ENCODE measurements around the gene FREM3. TPM values are rescaled to one million over a fixed set of nuclear protein-coding genes. Genes with fewer than 3 reads are reported as not detected.

FREM3 gene
- not detected for total RNA-seq

DNA sequence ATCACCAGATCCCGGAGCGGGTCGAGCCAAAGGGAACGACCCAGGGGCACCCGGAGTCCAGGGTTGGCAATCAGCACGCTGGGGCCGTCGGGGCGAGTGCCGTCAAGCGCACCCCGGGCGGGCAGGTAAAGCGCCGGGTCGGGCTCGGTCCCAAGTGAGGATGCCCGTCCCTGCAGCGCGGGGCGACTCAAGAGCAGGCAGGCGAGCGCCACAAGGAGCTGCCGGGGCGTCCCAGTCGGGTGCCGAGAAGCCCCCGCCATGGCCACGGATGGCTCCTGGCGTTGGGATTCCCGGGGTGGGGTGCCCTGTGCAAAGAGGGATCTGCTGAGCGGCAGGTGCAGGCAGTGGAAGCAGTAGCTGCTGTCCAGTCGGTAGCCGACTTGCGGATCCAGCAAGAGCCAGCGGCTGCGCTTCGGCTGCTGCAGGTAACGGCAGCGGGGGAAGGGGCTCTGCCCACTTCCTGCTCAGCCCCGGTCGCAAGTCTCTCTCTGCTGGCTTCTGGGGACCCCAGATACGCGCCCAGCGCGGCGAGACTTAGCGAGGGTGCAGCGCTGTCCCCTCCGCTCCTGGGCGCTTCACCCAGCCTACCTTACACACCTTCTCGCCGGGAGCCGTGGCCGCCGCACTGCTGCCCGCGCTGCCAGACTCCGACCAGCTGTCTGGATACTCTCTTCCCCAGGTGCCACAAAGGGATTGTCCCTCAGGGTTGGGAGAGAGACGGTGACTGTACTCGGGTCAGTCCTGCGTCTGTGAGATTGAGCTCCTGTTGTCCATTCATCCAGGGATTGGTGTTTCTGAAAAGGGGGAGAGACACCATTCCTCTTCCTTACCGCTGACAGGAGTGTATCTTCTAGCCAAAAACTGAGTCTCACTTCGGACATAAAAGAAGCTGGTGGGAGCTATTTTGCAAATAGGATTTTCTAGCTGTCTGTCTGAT, at the start of gene FREM3:
Gene FREM3, minus strand, starts transcription at position 260 of the 937 bp plus-strand sequence. Its CDS starts 0 bp downstream, at position 260.
- TF ChIP-seq CTCF (IDR thresholded peaks at IDR 0.05; ENCODE audit: low read depth), result no peak

DNA sequence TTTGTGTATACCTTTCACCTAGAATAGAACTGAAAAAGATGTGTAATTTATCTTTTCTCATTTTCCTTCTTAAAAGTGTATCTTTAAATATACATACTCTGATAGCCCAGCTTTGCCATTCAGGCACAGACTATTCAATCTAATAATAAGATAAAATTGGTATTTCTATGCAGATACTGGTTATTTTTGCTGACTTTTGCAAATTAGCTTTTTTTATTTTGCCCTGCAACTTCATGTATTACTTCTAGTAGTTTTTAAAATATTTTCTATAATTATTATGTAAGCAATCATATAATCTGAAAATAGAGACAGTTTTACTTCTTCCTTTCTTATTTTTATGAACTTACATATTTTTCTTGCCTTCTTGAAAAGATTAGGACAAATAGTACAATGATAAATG, 45.4 kb upstream of the FREM3 start:
- no peak for TF ChIP-seq CTCF (IDR thresholded peaks at IDR 0.05; ENCODE audit: low read depth)

DNA sequence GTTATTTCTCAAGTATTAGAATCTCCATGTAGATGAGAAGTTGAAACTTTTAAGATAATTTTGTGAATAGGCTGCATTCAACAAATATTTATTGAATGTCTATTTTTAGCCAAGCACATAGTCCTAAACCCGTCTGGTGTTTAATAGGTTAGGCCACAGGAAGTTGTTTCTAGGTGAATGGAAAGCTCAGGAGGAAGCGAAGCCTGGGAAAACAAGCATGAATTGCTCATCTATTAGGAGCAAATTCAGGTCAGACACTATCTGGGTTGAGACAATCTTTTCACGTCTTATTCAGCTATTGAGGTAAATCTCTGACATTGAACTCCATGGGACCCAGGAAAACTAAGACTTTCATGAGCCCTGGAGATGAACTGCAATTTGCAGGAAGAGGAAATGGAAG, 43.1 kb upstream of the FREM3 start:
- no peak for TF ChIP-seq CTCF (IDR thresholded peaks at IDR 0.05; ENCODE audit: low read depth)

DNA sequence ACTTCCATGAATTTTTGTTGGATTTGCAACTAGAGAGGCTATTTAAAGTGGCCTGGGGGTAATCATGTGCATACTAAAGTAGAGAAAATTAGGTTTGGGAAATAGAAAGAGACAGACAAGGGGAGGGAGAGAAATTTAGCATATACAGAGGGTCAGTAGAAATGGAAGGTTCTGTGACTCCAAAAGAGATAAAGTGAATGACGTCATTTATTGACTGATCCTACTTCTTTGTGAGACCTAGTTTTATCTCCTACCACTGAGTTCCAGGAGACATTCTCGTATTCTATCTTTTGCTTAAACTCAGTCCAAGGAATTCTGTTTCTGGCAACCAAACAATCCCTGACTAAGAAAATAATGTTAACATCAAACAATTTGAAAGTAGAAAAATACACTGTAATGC, 42.4 kb upstream of the FREM3 start:
- no peak for TF ChIP-seq CTCF (IDR thresholded peaks at IDR 0.05; ENCODE audit: low read depth)

GRCh38 chr4:143736861-143737260, 36.4 kb upstream of the FREM3 start:
- no peak for TF ChIP-seq CTCF (IDR thresholded peaks at IDR 0.05; ENCODE audit: low read depth)

DNA sequence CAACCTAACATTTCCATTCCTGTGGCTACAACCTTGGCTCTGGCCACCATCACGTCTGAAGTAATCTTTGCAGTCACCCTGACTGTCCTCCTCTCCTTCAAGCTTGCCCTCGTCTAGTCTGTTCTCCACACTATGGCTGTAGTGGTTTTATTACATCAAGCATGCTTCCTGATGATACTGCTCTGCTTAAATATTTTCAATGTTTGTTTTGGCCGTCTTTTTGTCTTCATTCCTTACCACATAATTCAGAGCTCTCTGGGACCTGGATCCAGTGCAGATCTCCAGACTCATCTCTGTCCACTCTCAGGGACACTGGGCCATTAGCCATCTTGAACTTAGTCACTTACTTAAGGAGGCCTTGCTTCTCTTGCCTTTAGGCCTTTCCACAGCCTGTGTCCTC, 27.7 kb upstream of the FREM3 start:
- TF ChIP-seq CTCF (IDR thresholded peaks at IDR 0.05; ENCODE audit: low read depth), result no peak

- no peak for TF ChIP-seq CTCF (IDR thresholded peaks at IDR 0.05; ENCODE audit: low read depth)
These were observed 26.2 kb upstream of the FREM3 start for GRCh38 chr4:143726714-143727113.

Data from subcutaneous adipose tissue (tissue), 4 donors.